GM18505 (cell line): Measurements from ENCODE around the gene CCDC78.
A peak's percentile ranks its signal among the peaks of the same experiment; 100 is the strongest.
"Not testable (repeated sequence)": the region's sequence is repeated elsewhere in the genome, so short reads cannot be mapped to it uniquely, and the experiment has no call there.

Experiments used
- ATAC-seq: cut with Tn5 transposase; IDR thresholded peaks from one replicate; pipeline ENCODE4 v1.9.1; 2021; ENCODE audit not compliant: unreplicated experiment
- POLR2A ChIP-seq: IDR thresholded peaks from 4 replicates; pipeline ENCODE4 v1.6.1; 2011; ENCODE audit warnings: borderline replicate concordance; ENCODE audit not compliant: insufficient read depth, insufficient read length; ENCODE audit errors: extremely low read depth

The CCDC78 gene

DNA sequence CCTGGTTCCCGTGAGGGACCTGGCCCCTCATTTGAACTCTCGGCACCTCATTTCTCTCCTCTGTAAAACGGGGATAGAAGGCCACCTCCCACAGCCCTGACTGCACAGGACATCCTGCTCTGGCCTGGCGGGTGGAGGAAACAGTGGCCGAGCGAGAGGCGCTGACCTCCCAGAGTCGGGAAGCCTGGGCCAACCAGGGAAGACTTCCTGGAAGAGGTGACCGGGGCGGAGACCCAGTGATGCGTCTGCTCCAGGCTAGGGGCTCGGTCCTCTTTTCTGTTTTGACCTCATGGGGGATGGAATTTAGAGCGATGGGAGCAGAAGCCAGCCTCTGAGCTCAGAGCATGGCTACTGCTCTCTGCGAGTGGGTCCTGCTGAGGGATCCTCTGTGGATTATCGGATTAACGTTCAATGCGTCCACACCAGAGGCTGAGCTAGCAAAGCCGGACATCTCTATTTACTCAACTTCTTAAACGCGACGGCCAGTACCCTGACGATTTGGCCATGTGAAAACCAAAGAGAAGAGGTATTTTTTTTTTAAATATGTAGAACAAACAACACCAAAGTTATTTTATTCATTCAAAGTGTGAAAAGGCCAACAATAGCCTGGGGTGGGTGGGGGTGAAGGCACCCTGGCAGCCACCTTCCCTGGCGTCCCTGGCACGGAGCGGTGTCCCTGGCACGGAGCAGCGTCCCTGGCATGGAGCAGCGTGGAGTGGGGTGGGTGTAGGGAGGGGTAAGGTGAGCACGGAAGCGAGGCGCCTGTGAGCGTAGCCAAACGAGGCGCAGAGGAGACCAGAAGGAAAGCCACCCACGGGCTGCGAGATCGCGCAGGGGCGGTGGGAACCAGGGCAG lies 25.1 kb upstream of the CCDC78 start:
- TF ChIP-seq POLR2A: no peak
- no peak for ATAC-seq

DNA sequence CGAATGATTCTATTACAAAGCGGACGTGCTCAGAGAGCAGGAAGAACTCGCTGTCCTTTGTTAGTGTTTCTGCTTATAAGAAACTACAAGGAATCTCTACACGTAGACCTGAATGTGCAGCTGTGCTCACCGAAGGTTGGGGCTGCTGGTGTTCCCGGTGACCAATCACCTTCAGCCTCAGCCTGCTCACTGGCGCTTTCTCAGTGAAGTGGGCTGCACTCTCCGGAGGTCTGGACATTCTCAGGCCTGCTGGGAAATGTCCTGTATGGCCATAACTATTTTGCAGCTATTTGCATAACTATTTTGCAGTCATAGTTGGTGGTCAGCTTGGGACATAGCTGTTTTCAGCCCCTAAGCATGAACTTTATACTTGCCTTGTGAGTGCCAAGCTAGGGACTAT lies 24.2 kb upstream of the CCDC78 start:
- no peak for TF ChIP-seq POLR2A
- ATAC-seq: no peak

DNA sequence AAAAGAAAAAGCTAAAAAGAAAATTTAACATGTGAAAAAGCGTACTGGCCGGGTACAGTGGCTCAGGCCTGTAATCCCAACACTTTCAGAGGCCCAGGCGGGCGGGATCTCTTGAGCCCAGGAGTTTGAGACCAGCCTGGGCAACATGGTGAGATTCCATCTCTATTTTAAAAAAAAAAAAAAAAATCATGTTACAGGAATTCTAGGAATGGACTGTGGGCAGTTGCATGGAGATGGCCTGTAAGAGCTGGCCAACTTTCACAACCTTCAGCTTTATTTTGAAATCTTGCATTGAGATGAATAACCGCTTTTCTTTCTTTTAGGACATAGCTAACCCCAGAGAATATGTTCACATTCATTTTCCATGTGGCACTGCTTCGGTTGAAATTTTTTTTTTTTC lies 22.8 kb upstream of the CCDC78 start:
- TF ChIP-seq POLR2A: no peak

DNA sequence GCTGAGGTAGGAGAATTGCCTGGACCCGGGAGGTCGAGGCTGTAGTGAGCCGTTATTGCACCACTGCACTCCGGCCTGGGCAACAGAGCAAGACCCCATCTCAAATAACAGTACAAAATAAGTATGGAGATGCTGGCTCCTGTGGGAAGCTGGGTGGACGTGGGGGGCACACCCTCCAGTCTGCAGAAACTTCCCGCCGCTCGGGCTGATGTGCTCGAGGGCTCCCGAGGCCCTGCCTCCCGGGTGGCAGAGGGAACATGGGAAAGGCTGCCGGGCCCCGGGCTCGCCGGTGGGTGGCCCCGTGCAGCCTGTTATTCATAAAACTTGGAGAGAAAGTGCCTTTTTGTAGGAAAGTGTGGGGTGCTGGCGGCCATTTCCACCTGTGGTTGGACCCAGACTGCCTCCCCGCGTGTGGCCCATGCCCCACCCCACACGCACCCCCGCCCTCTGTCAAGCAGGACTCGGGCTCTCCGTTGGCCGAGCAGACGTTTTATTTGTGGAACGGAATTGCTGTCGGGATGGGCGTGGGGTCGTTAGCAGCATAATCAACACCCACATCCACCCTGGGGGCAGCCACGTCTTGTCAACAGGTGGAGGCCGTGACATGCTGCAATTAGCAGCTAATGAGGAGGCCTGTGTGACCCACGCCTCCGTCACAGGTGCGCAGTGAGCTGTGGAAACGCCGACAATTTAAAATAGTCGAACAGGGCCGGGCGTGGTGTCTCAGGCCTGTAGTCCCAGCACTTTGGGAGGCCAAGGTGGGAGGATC lies 21.9 kb upstream of the CCDC78 start:
- no peak for TF ChIP-seq POLR2A
- no peak for ATAC-seq

More for the DNA sequence above, 22.8 kb upstream of the CCDC78 start:
- ATAC-seq: no peak

DNA sequence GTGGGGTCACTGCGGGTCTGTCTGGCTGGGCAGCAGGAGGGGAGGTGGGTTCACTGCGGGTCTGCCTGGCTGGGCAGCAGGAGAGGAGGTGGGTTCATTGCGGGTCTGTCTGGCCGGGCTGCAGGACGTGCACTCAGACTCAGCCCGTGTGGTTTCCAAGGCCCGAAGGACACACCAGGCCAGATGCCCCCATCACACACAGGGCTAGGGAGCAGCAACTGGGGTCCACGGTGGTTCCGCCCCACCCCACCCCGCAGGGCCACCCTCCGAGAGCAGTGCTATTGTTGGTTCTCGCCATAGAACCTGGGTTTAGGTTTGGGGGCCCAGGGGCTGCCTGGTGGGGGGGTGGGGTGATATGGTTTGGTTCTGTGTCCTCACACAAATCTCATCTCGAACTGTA lies 20.4 kb upstream of the CCDC78 start:
- ATAC-seq: no peak
- TF ChIP-seq POLR2A: no peak

DNA sequence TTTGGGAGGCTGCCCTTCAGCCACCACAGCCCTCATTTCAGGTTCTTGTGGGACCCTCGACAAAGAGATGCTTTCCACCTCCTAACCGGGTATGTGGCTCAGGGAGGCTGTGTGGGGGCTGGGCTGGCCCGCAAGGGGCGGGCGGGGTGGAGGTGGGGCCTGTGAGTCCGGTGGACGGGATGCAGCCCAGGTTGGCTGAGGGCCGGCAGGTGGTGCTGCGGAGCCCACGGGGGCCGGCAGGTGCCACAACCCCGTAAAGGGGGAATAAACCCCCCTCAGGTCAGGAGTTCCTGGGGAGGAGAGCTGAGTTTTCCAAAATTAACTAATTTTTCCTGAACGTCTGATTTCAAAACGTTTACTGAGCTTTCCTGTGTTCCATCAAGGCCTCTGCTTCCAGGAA lies 19.5 kb upstream of the CCDC78 start:
- ATAC-seq: no peak
- no peak for TF ChIP-seq POLR2A

DNA sequence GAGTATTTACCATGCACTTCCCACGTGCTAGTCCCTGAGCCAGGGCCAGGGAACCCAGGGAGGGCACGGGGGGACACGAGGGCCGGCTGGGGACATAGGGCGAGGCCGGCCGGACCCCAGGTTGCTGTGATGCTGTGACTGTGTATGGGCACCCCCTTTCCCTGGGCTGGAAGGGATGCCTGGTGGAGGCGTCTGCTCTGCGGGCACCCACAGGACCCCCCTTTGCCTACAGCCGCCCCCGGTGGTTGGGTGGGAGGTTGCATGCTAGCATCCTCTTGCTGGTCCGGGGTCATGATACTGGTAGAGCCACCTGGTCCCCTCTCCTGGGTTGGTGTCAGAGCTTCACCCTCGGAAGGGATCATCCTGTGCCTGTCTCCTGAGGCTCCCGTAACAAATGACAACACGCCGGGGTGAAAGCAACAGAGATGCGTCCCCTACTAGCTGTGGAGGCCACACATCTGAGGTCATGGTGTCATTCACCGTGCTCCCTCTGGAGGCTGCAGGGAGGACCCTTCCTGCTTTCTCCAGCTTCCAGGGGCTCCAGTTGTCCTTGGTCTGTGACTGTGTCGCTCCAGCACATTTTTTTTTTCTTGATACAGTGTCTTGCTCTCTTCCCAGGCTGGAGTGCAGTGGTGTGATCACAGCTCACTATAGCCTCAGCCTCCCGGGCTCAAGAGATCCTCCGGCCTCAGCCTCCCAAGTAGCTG lies 17.7 kb upstream of the CCDC78 start:
- no peak for ATAC-seq
- TF ChIP-seq POLR2A: no peak

DNA sequence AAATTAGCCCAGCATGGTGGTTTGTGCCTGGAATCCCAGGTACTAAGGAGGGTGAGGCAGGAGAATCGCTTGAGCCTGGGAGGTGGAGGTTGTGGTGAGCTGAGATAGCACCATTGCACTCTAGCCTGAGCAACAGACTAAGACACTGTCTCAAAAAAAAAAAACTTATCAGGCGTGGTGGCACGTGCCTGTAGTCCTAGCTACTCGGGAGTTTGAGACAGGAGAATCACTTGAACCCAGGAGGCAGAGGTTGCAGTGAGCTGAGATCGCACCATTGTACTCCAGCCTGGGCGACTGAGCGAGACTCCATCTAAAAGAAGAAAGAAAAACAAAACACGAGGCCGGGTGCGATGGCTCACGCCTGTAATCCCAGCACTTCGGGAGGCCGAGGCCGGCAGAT lies 16.7 kb upstream of the CCDC78 start:
- ATAC-seq: not testable (repeated sequence)

DNA sequence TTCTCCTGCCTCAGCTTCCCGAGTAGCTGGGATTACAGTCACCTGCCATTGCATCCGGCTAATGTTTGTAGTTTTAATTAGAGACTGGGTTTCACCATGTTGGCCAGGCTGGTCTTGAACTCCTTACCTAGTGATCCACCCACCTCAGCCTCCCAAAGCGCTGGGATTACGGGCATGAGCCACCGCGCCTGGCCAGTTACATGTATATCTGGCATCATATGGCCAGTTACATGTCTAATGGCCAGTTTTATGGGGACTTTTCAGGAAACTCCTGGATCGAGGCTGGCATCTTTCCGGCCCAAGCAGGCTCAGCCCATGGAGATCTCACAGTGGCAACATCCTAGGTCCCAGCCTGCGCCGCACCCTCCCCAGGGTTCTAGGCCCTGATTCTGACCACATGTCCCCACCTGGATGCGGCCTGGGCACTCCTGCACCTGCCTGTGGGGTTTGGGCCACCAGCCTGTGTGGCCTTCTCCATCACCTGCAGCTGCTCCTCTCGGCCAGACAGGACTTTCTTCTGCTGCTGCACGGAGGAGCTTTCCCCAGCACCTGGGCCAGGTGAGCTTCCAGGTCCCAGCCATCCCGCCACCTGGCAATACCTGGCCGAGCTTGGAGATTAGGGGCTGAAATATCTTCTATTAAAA lies 15.9 kb upstream of the CCDC78 start:
- TF ChIP-seq POLR2A: no peak
- ATAC-seq: no peak

DNA sequence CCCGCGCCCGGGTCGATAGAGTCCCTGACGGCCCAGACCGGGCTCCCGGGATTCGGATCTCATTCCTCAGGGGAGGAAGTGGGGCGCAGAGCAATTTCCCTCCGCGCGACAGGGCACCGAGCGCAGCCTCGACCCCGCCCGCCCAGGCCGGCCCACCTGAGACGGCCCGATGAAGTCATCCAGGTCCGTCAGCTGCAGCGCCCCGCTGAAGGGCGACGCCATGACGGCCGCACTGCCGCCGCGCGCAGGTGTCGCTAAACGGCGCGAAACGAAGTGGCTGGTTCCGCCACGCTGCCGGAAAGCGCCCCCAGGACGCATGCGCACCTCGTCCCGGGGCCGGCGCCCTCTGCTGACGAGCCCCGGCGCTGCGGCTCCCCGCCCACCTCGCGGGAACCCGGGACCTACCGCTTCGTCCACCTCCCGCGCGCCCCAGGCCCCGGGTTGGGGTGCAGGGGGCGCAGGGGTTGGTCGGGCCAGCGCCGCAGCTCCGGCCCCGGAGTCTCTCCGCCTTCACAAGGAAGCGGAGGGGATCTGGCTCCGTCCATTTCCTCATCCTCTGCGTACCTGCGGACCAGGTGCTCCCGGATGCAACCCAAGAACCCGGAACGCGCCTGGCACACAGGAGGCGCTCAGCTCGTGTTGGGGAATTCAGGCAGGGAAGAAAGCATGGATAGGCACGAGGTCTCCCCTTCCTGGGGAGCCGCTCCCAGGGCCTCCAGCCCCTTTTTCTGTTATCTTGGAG lies 14.7 kb upstream of the CCDC78 start, which contains the start of gene CIAO3:
Gene CIAO3, minus strand, starts transcription at position 234 of the 742 bp plus-strand sequence. Its CDS starts 12 bp downstream, at position 222.
- peak; percentile 77 for ATAC-seq
- peak; percentile 73 for TF ChIP-seq POLR2A

DNA sequence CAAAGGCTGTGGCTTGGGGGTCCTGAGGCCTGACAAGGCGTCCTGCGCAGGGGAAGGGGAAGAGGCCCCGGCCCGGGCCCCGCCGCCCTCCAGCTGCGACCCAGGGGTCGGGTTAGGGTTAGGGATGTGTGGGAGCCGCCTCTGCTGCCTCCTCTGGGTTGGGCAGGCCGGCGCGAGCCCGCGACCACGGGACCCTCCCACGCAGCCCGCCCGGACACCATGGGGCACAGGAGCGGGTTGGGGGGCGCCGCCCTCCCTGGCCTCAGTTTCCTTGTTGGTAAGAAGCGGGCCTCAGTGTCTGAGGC lies 14.2 kb upstream of the CCDC78 start:
- TF ChIP-seq POLR2A: no peak
- peak; percentile 19 for ATAC-seq

DNA sequence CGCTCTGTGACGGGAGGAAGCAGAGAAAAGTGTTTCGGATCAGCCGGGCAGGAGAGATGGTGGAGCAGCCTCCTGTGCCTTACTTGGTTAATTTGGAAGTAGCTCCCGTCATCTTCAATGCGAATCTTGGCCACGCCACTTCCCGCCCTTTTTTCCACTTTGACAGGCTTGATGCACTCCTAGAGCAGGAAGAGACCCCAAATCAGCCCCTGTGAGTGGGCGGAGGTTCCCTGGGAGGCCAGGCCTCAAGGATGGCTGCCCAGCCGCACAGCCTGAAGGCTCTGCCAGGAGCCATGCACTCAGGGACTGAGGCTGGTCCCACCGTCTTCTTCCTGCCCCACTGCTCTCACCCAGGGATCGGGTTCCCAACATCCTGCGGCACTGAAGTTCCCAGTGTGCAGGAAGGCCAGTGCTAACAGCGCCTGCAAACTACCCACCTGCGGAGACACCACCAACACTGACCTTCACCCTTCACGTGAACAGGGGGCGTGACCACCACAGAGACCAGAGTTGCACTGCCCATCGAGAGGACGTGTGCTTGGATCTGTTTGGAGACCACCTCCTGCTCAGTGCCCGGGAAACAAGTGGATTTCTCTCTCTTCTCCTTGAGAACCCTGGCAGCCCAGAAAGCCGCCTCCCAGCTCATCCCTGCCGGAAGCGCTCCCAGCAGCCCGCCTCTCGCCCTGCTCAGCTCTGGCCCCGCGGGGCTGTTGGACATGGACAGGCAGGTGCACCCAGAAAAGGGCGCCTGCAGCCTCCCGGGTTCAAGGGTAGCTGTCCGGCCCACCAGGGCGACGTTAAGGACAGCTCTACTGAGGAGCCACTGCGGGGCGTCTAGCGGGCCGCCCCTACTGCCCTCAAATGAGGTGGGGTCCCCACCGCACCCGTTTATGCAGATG lies 13.6 kb upstream of the CCDC78 start:
- TF ChIP-seq POLR2A: no peak
- no peak for ATAC-seq
